ENCODE measurements around the gene ACSF2.

- TF ChIP-seq CTCF (IDR thresholded peaks at IDR 0.05; ENCODE audit: low read length) (no peak), EZH2phosphoT487 (IDR thresholded peaks at IDR 0.05; ENCODE audit: low read length) (no peak)
Observed at GRCh38 chr17:50447870-50448595, 22.0 kb downstream of the ACSF2 start.
